GM23338 (cell line): ENCODE measurements around the gene MRPL2. TPM values are rescaled to one million over a fixed set of nuclear protein-coding genes. Genes with fewer than 3 reads are reported as not detected.

Experiments used
- ATAC-seq: fragments of 200-7000 bp; cut with Tn5 transposase; 3 replicates; pipeline ENCODE4 v1.9.1; 2020
- DNase-seq: peaks from one replicate; pipeline ENCODE4 v3.0.0-alpha.2; 2015; ENCODE audit warnings: low spot score
- H2AFZ ChIP-seq: fragments of 200-600 bp; sonication (generic); 2 replicates; pipeline ENCODE4 v1.8.0; 2016; ENCODE audit warnings: antibody characterized with exemption, mild to moderate bottlenecking, moderate library complexity
- H3F3A ChIP-seq: fragments of 200-600 bp; sonication (generic); replicated peaks from 2 replicates; pipeline ENCODE4 v1.8.0; 2017; ENCODE audit warnings: antibody characterized with exemption, mixed run types, low read depth
- H3K27ac ChIP-seq: fragments of 200-600 bp; sonication (generic); 2 replicates; pipeline ENCODE4 v1.6.1; 2016; ENCODE audit warnings: low read depth
- H3K27me3 ChIP-seq: fragments of 200-600 bp; sonication (generic); 2 replicates; pipeline ENCODE4 v1.8.0; 2016; ENCODE audit warnings: mild to moderate bottlenecking, mixed run types, moderate library complexity; ENCODE audit not compliant: insufficient read depth
- H3K36me3 ChIP-seq: fragments of 200-600 bp; sonication (generic); 2 replicates; pipeline ENCODE4 v1.8.0; 2016; ENCODE audit warnings: mild to moderate bottlenecking; ENCODE audit not compliant: insufficient read depth
- H3K4me1 ChIP-seq: fragments of 200-600 bp; sonication (generic); 2 replicates; pipeline ENCODE4 v1.8.0; 2016; ENCODE audit warnings: mild to moderate bottlenecking, moderate library complexity; ENCODE audit not compliant: insufficient read depth
- H3K4me2 ChIP-seq: fragments of 200-600 bp; sonication (generic); 2 replicates; pipeline ENCODE4 v1.7.1; 2017; ENCODE audit warnings: mixed run types
- H3K4me3 ChIP-seq: fragments of 200-600 bp; sonication (generic); 2 replicates; pipeline ENCODE4 v1.6.1; 2016; ENCODE audit warnings: mixed run types
- H3K79me2 ChIP-seq: fragments of 200-600 bp; sonication (generic); replicated peaks from 2 replicates; pipeline ENCODE4 v1.8.0; 2017; ENCODE audit warnings: mild to moderate bottlenecking; ENCODE audit not compliant: insufficient read depth
- H3K9me2 ChIP-seq: fragments of 200-600 bp; sonication (generic); 2 replicates; pipeline ENCODE4 v1.8.0; 2017; ENCODE audit not compliant: insufficient read depth
- H4K20me1 ChIP-seq: fragments of 200-600 bp; sonication (generic); replicated peaks from 2 replicates; pipeline ENCODE4 v1.8.0; 2017; ENCODE audit warnings: mild to moderate bottlenecking; ENCODE audit not compliant: insufficient read depth
- H3K27ac Mint-ChIP-seq: 2 replicates; pipeline ENCODE4 v1.8.0; 2020; ENCODE audit warnings: inconsistent platforms, mild to moderate bottlenecking, moderate library complexity, mixed read lengths
- H3K27me3 Mint-ChIP-seq: 3 replicates; pipeline ENCODE4 v1.8.0; 2022; ENCODE audit warnings: low read depth, mild to moderate bottlenecking, moderate library complexity, mixed read lengths, inconsistent platforms; ENCODE audit not compliant: insufficient read depth, poor library complexity
- H3K36me3 Mint-ChIP-seq: 3 replicates; pipeline ENCODE4 v1.8.0; 2021; ENCODE audit warnings: low read depth, mild to moderate bottlenecking, inconsistent platforms, moderate library complexity, mixed read lengths
- H3K4me1 Mint-ChIP-seq: 3 replicates; pipeline ENCODE4 v1.8.0; 2020; ENCODE audit warnings: mild to moderate bottlenecking, inconsistent platforms, mixed read lengths
- H3K4me3 Mint-ChIP-seq: 3 replicates; pipeline ENCODE4 v1.8.0; 2021; ENCODE audit warnings: moderate library complexity, mild to moderate bottlenecking, inconsistent platforms, mixed read lengths
- H3K9me3 Mint-ChIP-seq: 3 replicates; pipeline ENCODE4 v1.8.0; 2020; ENCODE audit warnings: moderate library complexity, mild to moderate bottlenecking, inconsistent platforms, mixed read lengths
- CREB1 ChIP-seq: fragments of 250-450 bp; sonication (Bioruptor Pico); IDR thresholded peaks from 2 replicates; pipeline ENCODE4 v1.5.0; 2020; ENCODE audit warnings: low read depth, mild to moderate bottlenecking, moderate library complexity
- CTCF ChIP-seq, 2 experiments: fragments of 200-600 bp in 1 of 2; sonication (generic) in 1 of 2; conservative IDR thresholded peaks; 2 replicates each; pipeline versions ENCODE4 v1.5.1 to v1.6.1; 2016 to 2017; ENCODE audit warnings: antibody characterized with exemption in 2 of 2, low read depth in 2 of 2, mild to moderate bottlenecking in 2 of 2, moderate library complexity in 1 of 2
- ETS1 ChIP-seq: IDR thresholded peaks from 2 replicates; pipeline ENCODE4 v1.6.1; 2016; ENCODE audit warnings: antibody characterized with exemption
- EZH2 ChIP-seq: fragments of 200-600 bp; sonication (generic); IDR thresholded peaks from one replicate; pipeline ENCODE4 v1.8.0; 2017; ENCODE audit warnings: antibody characterized with exemption, mild to moderate bottlenecking, low read depth; ENCODE audit not compliant: unreplicated experiment
- EZH2phosphoT487 ChIP-seq: fragments of 200-600 bp; sonication (generic); IDR thresholded peaks from one replicate; pipeline ENCODE4 v1.8.1; 2018; ENCODE audit warnings: antibody characterized with exemption; ENCODE audit not compliant: unreplicated experiment
- NANOG ChIP-seq: IDR thresholded peaks from 2 replicates; pipeline ENCODE4 v1.6.1; 2016; ENCODE audit warnings: antibody characterized with exemption, borderline replicate concordance
- REST ChIP-seq: IDR thresholded peaks from one replicate; pipeline ENCODE4 v1.6.1; 2018; ENCODE audit warnings: antibody characterized with exemption; ENCODE audit not compliant: unreplicated experiment
- STAT1 ChIP-seq: IDR thresholded peaks from one replicate; pipeline ENCODE4 v1.6.1; 2016; ENCODE audit warnings: antibody characterized with exemption; ENCODE audit not compliant: unreplicated experiment
- ZNF114 ChIP-seq: fragments of 250-450 bp; sonication (Bioruptor Pico); IDR thresholded peaks from 2 replicates; pipeline ENCODE4 v1.5.0; 2020; ENCODE audit warnings: mild to moderate bottlenecking, moderate library complexity
- polyA plus RNA-seq: library from polyadenylated mRNA; unstranded; fragments of >200 nt; fragmentation: Nextera tagmentation; extraction: Ambion mirVana; gene quantifications from 2 replicates; pipeline ENCODE4 v1.2.1, GENCODE V29; 2016
- total RNA-seq: library from RNA; depleted of rRNA; stranded (reverse); fragments of >200 nt; shearing (Covaris generic); gene quantifications from 2 replicates; pipeline ENCODE4 v1.2.3, GENCODE V29; 2014

Gene MRPL2
- total and polyA plus RNA-seq, 2 experiments from 2014 or later: 32.3 to 128 TPM

- peak overlapping the region; percentile 83 for H2AFZ ChIP-seq
- no peak for DNase-seq
- peaks cover 35% of the 10 kb centered on the region for H3K4me1 Mint-ChIP-seq
- no peaks in the 10 kb centered on the region; the same call in 2 of the 3 replicates for H3K9me3 Mint-ChIP-seq
- ATAC-seq: no peak
- TF ChIP-seq STAT1 (no peak), CTCF (conservative IDR thresholded peaks at IDR 0.05; ENCODE audit: low read depth in 2 of 2) (no peak), ETS1 (no peak), CREB1 (CRISPR knock-in tag) (no peak), NANOG (no peak)
- peak overlapping the region; percentile 89 for H3K27ac ChIP-seq
- peak overlapping the region; percentile 87 for H3K4me3 Mint-ChIP-seq
- no peaks in the 10 kb centered on the region for H3K9me2 ChIP-seq
- H3F3A ChIP-seq: peaks cover 13% of the 10 kb centered on the region; the same call in 1 of the 2 replicates
- peak overlapping the region; percentile 97 for H3K4me2 ChIP-seq
- H3K27me3 ChIP-seq: no peaks in the 10 kb centered on the region
- peaks cover 2% of the 10 kb centered on the region; the same call in 1 of the 2 replicates for H3K36me3 ChIP-seq
- H3K4me3 ChIP-seq: peak overlapping the region; percentile 88
- H4K20me1 ChIP-seq: no peaks in the 10 kb centered on the region
- H3K36me3 Mint-ChIP-seq: peaks cover 40% of the 10 kb centered on the region
- H3K27ac Mint-ChIP-seq: peak overlapping the region; percentile 95
- peaks cover 8% of the 10 kb centered on the region for H3K4me1 ChIP-seq
- H3K27me3 Mint-ChIP-seq: peaks cover 8% of the 10 kb centered on the region
- peaks cover 7% of the 10 kb centered on the region for H3K79me2 ChIP-seq
Measured at GRCh38 chr6:43052225-43052841, 6.9 kb downstream of the MRPL2 start.

- H3K27ac Mint-ChIP-seq: no peak overlapping the region; the same call in 1 of the 2 replicates
- DNase-seq (no peak), ATAC-seq (no peak)
- no peaks in the 10 kb centered on the region; the same call in 2 of the 3 replicates for H3K9me3 Mint-ChIP-seq
- peaks cover 8% of the 10 kb centered on the region for H3K4me1 ChIP-seq
- no peaks in the 10 kb centered on the region for H3K36me3 ChIP-seq
- H3F3A ChIP-seq: peaks cover 13% of the 10 kb centered on the region; the same call in 1 of the 2 replicates
- H4K20me1 ChIP-seq: no peaks in the 10 kb centered on the region
- H3K27me3 ChIP-seq: no peaks in the 10 kb centered on the region
- H3K36me3 Mint-ChIP-seq: peaks cover 40% of the 10 kb centered on the region
- no peak overlapping the region for H3K4me3 ChIP-seq
- no peaks in the 10 kb centered on the region; the same call in 1 of the 2 replicates for H3K79me2 ChIP-seq
- H3K4me3 Mint-ChIP-seq: no peak overlapping the region; the same call in 2 of the 3 replicates
- no peak overlapping the region for H2AFZ ChIP-seq
- H3K4me1 Mint-ChIP-seq: peaks cover 34% of the 10 kb centered on the region
- no peak overlapping the region for H3K4me2 ChIP-seq
- H3K9me2 ChIP-seq: no peaks in the 10 kb centered on the region
- H3K27me3 Mint-ChIP-seq: peaks cover 10% of the 10 kb centered on the region
- H3K27ac ChIP-seq: no peak overlapping the region
- no peak for TF ChIP-seq REST
- no peak for TF ChIP-seq EZH2
- TF ChIP-seq CREB1 (CRISPR knock-in tag): no peak
- no peak for TF ChIP-seq EZH2phosphoT487
- TF ChIP-seq NANOG: no peak
- no peak for TF ChIP-seq ETS1
- TF ChIP-seq ZNF114: no peak
Measured at GRCh38 chr6:43050981-43051380, 8.3 kb downstream of the MRPL2 start.
